Upper lobe of left lung (tissue), 4 donors: ENCODE data around the gene LYRM7.

Source experiments
- CTCF ChIP-seq, 6 experiments: fragments of 450-650 bp in 4 of 6; fragments of 200-600 bp in 2 of 6; sonication (generic) in 2 of 6; IDR thresholded peaks; one replicate each; pipeline ENCODE4 v1.5.1; 2016 to 2019; ENCODE audit warnings: antibody characterized with exemption in 6 of 6
- POLR2AphosphoS5 ChIP-seq, 2 donors: sonication (generic); formaldehyde crosslinking; IDR thresholded peaks; one replicate each; pipeline ENCODE4 v1.5.1; 2017; ENCODE audit warnings: antibody characterized with exemption in 2 of 2

GRCh38 chr5:131254741-131255140 is 84.0 kb downstream of the LYRM7 start:
- TF ChIP-seq CTCF (IDR thresholded peaks at IDR 0.05) (no peak), POLR2AphosphoS5 (IDR thresholded peaks at IDR 0.05) (no peak)
